Globus pallidus (tissue), 1 donor: ENCODE results near the gene NAXE.
"Not testable (repeated sequence)": the region's sequence is repeated elsewhere in the genome, so short reads cannot be mapped to it uniquely, and the experiment has no call there.

Experiments
- DNase-seq: peaks from one replicate; pipeline ENCODE4 v3.0.0-alpha.2; 2015; ENCODE audit warnings: low spot score

NAXE gene

DNA sequence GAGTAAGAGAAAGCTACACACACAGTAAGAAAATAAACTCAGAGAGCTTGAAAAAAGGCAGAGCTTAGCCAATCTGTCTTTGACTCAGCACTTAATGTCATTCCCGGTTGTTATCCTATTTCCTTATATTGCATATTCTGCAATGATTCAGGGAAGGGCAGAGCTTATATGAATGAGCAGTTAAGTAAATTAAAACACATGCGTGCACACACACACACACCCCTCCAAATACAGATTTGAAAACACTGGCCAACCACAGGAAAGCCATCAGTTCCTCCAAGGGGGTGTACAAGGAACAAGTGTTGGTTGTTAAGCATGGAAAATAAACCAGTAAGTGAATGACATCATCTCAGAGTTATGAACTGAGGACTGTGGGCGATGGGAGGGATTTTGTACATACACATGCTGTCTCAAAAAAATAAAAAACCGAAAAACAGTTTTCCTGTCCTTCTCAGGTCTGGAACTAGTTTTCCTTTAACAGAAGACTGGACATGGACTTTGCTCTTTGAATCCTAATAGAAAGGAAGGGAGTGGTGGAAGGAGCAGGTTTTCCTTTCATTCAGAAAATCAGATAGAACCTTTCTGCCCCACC, 20.2 kb upstream of the NAXE start:
- DNase-seq, result no peak

DNA sequence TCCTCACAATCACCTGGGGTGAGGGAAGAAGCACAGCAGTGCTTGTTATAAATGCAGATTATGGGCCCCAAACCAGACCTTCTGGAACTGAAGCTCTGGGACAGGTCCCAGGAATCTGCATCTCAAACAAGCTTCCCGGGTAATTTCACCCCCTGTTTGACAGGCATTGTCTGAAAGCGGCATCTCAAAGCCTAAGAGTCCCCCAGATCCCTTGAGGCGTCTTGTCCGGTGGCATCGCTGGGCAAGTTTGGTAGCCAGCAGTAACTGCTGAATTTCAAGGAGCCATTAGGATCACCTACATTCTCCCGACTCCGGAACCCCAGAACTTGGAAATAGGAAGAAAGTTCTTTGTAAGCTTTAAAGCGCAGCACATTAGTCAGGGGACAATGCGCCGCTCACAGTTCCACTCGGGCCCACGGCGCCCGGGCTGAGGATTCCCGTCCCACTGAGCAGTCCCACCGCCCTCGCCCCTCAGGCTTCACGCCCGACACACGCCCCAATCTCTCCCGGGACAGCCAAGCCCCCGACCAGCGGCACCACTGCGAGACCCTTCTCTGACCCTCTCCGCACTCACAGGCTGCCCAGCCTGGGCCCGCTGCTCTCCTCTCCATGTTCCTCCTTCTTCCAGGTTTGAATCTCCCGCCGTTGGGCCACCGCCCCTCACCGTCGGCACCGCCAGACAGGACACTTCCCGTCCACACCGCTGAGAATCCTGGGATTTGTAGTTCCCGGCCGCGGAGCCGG, 19.5 kb upstream of the NAXE start, which contains the start of gene IQGAP3:
IQGAP3 (minus strand) TSS at position 647 of the 744 bp plus-strand sequence; CDS start at position 611, 36 bp downstream.
- DNase-seq, result peak; percentile 73

DNA sequence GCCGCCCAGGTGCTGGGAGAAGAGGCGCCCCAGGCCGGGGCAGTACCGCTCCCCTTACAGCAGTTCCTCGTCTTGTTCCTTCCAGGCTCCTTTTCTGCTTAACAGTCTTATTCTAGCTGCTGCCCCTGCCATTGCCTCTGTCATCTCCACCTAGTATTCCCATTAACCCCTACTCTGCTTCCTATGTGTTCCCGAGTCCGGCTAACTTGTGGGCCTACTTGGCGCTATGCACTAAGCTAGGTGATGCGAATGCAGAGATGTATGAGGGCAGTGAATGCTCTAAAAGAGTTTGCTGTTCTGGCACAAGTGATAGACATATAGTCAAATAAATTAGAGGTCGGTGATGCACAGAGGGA, 18.9 kb upstream of the NAXE start:
- DNase-seq, result no peak

DNA sequence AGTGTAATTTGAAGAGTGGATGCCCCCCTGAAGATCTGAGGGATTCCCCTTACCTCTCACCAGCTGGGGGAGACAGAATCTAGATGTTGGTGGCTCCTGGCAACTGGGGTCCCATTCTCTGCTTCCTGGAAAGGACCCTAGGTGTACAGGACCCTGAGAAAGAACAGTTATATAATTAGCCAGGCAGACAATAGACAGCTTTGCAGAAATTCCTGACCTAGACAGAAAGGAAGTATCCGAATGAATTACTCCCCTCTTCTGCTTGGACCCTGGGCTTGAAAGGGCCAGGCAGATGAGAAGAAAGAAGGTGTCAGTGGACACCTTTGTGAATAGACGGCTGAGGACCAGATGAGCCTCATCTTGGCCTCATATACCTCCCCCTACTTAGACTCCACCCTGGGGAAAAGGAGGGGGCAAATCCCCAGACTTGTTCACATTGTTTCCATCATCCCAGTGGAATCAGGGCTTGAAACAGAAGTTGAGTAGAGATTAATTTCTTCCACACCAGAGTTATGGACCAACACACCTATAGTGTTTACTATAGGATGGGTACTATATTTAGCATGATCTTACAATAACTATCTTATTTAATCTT, 17.4 kb upstream of the NAXE start:
- DNase-seq, result no peak

DNA sequence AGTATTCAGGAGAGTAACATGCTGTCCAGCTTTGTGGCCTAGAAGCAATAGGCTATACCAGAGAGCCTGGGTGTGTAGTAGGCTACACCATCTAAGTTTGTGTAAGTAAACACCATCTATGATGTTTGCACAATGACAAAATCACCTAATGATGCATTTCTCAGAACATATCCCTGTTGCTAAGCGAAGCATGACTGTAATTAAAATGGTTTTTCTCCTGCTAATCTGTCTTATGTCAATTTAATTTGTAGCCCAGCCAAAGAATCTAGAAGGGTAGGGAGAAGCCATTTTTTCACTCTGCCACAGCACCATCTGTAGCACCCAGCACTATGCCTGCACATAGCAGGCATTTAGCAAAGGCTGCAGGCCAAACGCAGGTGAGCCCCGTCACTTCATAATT, 14.0 kb upstream of the NAXE start:
- DNase-seq, result no peak

DNA sequence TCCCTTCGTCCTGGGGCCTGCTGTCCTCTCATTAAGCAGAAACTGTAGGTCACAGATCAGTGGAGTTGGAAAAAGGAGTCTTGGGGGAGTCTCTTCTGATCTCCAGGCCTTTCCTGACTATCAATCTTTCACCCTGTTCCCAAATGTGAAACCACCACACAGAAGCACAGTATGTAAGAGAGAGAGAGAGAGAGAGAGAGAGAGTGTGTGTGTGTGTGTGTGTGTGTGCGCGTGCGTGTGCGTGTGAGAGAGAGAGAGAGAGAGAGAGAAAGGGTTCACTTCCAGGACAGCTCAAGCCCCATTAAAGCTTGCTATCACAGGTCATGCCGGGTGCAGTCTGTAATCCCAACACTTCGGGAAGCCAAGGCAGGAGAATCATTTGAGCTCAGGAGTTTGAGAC, 13.5 kb upstream of the NAXE start:
- no peak for DNase-seq

DNA sequence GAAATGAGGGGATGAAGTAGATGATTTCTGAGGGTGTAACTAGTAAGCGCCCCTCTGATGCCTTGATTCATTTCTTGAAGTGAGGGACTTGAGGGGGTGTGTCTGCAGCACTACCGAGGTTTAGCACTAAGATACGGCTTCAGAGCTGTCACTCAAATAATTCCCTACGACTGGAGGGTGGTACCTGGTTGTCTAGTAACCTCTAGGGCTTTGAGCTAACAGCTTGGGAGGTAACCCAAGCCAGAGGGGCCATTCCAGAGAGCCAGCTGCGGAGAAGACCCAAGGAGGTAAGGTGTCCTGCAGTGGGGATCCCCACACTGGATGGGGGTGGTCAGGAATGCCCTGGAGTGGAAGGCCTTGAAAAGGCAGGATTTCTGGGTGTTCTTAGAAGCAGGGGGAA, 12.1 kb upstream of the NAXE start, which contains the start of gene TTC24:
TTC24 (plus strand) TSS at position 252 of the 400 bp plus-strand sequence. CDS start 1,642 bp downstream, outside the sequence.
- DNase-seq, result no peak

DNA sequence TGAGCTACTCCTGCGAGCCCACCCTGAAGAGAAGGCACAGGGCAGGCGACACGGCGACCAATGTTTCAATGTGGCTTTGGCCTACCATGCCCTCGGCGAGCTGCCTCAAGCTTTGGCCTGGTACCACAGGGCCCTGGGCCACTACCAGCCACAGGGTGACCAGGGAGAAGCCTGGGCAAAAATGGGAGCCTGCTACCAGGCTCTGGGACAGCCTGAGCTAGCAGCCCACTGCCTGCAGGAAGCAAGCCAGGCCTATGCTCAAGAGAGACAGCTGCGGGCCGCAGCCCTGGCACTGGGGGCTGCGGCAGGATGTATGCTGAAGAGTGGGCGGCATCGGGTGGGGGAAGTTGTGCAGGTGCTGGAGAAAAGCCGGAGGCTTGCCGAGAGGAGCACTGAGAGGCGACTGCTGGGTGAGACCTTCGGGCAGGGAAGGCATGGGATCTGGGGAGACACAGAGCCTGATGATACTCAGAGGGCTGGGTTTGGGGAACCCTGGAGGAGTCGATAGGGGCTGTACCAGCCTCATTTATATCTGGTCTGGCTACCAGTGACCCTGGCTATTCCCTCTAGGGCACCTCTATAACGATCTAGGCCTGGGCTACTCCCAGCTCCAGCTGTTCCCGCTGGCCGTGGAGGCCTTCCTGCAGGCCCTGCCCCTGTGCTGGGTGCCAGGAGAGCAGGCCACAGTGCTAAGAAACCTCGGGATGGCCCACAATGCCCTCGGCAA, 9.8 kb upstream of the NAXE start:
- no peak for DNase-seq

DNA sequence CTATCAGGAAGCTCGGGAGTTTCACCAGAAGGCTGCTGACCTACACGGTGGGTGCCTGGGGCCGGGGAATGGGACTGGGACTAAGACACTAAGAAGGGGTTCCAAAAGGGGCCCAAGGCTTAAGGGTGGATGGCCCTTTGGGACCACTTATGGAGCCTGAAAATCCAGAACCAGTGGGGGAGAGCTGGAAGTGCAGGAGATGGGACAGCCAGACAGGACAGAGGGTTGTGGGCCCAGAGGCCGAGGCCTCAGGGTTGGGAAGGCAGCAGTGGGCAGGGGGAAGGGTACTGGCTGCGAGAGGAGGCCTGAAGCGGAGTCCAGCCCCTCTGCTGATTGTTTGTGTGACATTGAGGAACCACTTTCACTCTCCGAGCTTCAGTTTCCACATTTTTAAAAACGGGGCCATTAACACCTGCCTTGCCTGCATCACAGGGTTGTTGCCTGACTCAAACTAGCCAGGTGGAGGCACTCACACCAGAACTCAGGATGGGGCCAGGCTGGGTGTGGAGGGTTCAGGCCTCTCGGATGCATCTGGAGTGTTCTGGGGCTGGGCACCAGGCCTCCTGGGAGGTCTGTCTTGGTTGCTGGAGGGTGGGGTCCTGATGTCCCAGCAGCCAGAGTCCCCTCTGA, 9.1 kb upstream of the NAXE start:
- no peak for DNase-seq

DNA sequence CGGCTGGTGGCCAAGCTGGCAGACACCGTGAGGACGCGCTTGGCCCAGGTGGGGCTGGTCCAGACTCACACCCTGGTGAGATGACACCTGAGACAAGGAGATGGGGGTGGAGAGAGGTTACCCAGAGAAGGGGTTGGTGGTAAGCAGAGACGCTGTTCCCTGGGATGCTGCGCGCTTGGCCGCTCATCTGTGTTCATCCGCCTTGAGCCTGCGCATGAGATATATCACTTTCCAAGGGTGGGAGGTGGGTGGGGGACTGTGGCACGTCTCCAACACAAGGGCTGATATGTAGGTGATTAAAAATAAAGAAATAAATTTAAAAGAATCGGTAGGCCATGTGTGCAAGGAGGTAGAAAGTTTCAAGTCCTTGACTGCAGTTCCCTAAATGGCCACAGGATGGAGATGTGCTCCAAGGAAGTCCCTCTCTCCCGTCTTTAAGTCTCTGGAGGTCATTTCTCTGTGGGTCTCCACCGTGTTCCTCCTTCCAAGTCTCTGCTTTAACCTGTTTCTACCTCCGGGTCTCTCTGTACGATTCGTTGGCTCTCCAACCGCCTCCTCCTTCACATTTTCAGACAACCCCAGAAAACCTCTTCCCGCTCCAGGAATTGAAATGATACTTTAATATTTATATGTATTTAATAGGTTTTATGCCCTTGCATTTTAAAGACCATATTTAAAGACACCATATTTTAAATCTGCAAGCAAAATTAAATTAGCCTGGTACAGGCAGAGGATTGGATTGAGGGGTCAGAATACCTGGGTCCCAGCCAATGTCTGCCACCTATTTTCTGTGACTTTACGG, 7.6 kb upstream of the NAXE start:
- peak; percentile 77 for DNase-seq

DNA sequence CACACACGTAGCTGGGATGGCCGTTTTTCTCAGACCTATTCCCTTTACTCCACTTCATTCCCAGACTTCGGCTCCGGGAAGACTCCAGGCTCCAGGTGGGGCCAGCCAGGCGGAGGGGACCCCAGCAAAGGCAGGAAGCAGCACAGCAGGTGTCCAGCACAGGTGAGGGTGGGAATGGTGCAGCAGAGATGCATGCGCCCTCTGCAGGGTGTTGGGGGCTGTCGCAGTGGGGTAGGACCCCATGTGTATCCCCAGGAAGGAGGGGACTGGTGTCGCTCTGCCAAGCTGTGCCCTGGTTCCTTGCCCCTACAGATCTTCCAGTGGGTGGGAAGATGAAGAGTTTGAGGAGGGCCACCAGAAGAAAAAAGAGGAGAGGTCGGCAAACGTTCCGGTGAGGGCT, 6.8 kb upstream of the NAXE start:
- no peak for DNase-seq

DNA sequence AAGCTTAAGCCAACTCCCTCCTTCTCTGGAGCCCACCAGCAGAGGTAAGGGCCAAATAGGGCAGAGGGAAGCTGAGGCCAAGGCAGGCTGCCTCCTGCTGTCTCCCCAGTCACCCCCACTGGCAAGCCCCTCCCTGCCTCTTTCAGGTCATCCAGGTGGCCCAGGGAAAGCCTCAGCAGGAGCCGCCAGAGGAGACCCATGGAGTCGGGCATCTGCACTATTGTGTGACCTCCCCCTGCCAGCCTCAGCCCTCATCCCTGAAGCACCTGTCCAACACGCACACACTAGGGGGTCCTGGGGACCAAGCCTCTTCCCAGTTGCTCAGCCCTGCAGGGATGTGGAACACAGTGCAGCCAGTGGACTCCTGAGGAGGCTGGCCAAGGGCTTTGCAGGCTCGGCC, 5.3 kb upstream of the NAXE start:
- DNase-seq, result no peak

DNA sequence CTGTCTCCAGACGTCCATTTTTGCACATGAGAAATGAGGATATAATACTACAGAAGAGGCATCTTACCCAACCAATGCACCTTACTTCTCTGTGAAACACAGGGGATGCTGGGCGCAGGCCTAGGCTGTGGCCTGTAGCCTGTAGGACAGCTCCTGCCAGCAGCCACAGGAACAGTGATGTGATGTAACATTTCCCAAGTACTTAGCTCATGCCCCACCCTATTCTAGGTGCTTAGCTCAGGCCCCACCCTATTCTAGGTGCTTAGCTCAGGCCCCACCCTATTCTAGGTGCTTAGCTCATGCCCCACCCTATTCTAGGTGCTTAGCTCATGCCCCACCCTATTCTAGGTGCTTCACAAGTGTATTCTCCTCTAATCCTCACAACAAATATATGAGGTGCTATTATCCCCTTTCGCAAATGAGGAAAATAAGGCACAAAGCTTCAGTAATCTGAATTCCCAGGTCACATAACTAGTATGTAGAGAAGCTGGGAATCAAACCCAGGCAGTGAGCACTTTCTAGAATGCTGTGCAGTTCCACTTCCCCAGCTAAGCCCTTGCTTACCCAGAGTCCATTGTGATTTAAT, 4.6 kb upstream of the NAXE start:
- DNase-seq, result no peak

DNA sequence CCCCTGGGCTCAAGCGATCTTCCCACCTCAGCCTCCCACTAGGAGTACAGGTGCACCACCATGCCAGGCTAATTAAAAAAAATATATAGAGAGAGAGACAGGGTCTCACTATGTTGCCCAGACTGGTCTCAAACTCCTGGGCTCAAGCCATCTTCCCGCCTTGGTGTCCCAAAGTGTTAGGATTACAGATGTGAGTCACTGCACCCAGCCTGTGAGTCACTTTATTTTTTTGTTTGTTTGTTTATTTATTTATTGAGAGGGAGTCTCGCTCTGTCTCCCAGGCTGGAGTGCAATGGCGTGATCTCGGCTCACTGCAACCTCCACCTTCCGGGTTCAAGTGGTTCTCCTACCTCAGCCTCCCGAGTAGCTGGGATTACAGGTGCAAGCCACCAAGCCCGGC, 3.6 kb upstream of the NAXE start:
- DNase-seq, result not testable (repeated sequence)

DNA sequence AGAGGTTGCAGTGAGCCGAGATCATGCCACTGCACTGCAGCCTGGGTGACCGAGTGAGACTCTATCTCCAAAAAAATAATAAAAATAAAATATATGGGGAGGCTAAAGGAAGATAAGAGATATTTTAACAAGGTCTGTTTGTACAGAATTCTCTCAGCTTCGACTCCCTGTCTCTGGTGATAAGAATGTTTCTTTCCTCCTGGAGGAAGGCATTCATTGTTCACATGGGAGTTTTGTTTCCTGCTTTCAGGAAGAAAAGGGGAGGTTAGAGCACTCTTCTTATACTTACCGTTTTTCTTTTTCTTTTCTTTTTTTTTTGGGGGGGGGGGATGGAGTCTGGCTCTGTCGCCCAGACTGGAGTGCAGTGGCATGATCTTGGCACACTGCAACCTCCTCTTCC, 2.0 kb upstream of the NAXE start:
- no peak for DNase-seq

DNA sequence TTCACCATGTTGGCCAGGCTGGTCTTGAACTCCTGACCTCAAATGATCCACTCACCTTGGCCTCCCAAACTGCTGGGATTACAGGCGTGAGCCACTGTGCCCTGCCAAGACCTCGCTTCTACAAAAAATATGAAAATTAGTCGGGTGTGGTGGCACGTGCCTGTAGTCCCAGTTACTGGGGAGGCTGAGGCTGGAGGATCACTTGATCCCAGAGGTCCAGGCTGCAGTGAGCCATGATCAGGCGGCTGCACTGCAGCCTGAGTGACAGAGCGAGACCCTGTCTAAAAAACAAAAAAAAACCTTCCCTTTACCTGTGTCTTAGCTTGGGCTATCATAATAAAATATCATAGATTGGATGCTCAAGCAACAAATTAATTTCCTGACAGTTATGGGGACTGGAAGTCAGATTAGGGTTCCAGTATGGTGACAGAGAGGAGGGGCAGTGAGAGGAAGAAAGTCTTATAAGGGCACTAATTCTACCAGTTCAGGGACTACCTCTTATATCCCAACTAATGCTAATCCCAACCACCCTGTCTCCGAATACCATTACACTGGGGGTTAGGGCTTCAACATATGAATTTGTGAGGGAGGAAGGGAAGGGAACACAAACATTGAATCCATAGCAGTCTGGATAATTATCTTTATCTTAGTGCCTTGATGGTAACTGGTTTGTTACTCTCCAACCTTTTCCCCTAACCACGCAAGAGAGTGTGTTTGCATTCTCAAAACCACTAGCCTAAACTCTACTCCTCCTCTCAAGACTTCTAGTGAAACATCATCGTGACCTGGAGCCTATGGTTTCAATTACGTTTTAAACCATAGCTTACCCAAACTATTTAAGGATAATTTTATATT, 1.0 kb upstream of the NAXE start:
- DNase-seq, result no peak

DNA sequence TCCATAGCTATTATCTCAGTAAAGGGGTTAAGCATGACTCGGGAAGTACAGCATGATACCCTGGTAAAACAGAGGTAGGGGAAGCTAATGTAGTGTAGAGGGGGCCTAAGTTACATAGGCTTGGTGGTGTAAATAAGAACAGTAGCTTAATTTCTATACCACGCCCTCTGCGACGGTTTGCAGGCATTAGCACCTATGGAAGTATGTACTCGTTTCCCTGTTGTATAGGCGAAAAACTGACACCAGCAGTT, 470 bp upstream of the NAXE start:
- no peak for DNase-seq

DNA sequence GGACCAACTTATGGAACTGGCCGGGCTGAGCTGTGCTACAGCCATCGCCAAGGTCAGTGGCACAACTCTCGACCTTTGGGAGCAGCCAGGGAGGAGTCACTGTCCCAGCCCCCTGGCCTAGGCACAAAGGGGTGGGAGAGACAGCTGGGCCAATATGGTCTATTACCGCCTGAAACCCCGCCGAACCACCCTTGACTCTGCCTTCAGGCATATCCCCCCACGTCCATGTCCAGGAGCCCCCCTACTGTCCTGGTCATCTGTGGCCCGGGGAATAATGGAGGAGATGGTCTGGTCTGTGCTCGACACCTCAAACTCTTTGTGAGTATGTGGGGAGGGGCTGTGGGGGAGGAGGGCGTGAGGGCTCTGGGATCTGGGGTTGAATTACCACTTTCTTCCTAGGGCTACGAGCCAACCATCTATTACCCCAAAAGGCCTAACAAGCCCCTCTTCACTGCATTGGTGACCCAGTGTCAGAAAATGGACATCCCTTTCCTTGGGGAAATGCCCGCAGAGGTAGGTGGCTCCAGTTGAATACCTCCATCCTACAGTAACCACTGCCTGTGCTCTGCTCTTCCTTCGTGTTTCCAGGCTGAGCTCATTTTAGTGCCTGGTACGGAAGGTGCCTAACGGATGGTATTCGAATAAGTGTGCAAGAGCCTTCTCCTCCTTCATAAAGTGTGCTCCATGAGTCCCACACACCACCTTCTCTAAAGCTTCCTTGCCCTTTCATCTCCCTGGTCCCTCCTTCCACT, 758 bp downstream of the NAXE start:
- DNase-seq, result no peak

DNA sequence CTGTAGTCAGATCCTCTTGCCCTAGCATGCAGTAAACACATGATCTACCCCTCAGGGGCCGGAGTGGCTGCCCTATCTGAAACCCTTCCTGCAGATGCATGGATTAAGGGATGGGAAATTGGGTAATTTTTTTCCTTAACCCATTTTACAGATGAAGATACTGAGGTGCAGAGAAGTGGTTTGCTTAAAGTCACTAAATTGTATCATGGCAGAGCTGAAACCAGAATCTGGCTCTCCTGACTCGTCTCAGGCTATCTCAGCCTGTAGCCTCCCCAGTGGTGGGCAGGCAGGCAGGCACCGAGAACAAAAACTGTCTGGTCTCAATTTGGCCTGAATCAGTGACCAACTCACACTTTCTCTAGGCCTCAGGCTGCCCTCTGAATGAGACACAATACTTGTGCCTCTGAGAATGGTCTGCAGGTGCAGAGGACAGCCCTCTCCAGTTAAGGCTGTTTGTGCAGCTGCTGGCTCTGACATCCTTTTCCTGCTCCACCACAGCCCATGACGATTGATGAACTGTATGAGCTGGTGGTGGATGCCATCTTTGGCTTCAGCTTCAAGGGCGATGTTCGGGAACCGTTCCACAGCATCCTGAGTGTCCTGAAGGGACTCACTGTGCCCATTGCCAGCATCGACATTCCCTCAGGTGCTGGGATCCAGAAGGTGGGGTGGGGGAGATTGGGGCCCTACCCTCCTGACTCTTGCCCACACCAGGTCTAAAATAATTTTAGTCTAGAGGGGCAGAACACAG, 1.5 kb downstream of the NAXE start:
- no peak for DNase-seq
